Adrenal gland (tissue), 12 donors: Measurements from ENCODE around the gene SH2B3. TPM values are rescaled to one million over a fixed set of nuclear protein-coding genes. Genes with fewer than 3 reads are reported as not detected.

Experiments used
- DNase-seq, 7 donors: peaks; one replicate each; pipeline ENCODE4 v3.0.0-alpha.2; 2019 to 2020
- H3K27ac ChIP-seq, 5 donors: fragments of 200-600 bp; sonication (generic) in 4 of 5; 1 replicate in 3 of 5; 2 replicates in 2 of 5; pipeline versions ENCODE4 v1.5.1 to v1.8.0; 2016 to 2020; ENCODE audit warnings: mild to moderate bottlenecking in 1 of 5
- H3K27me3 ChIP-seq: fragments of 200-600 bp; 2 replicates; pipeline ENCODE4 v1.8.0; 2021
- H3K36me3 ChIP-seq, 2 donors: fragments of 200-600 bp; replicated peaks in 1 of 2; 1 replicate in 1 of 2; 2 replicates in 1 of 2; pipeline versions ENCODE4 v1.5.1 to v1.8.0; 2018 to 2022
- H3K4me1 ChIP-seq, 2 donors: fragments of 200-600 bp; replicated peaks in 1 of 2; 1 replicate in 1 of 2; 2 replicates in 1 of 2; pipeline versions ENCODE4 v1.5.1 to v1.8.0; 2018 to 2021
- H3K4me3 ChIP-seq, 4 donors: fragments of 200-600 bp; sonication (generic) in 3 of 4; one replicate each; pipeline ENCODE4 v1.5.1; 2016 to 2018
- H3K9me3 ChIP-seq, 3 donors: fragments of 200-600 bp; sonication (generic) in 1 of 3; replicated peaks in 1 of 3; 1 replicate in 2 of 3; 2 replicates in 1 of 3; pipeline versions ENCODE4 v1.5.1 to v1.8.0; 2016 to 2021
- CTCF ChIP-seq, 6 experiments: fragments of 450-650 bp in 4 of 6; fragments of 200-600 bp in 2 of 6; sonication (generic) in 1 of 6; IDR thresholded peaks; 1 replicate in 5 of 6; 2 replicates in 1 of 6; pipeline versions ENCODE4 v1.5.1 to v1.8.0; 2016 to 2021; ENCODE audit warnings: antibody characterized with exemption in 6 of 6, mild to moderate bottlenecking in 2 of 6, moderate library complexity in 1 of 6
- POLR2A ChIP-seq, 2 donors: fragments of 450-650 bp; IDR thresholded peaks; one replicate each; pipeline ENCODE4 v1.6.1; 2017; ENCODE audit warnings: antibody characterized with exemption in 2 of 2, mild to moderate bottlenecking in 2 of 2, moderate library complexity in 1 of 2
- WGBS, 4 donors: extraction: QIAGEN DNeasy Blood & Tissue Kit in 2 of 4; methylation state at CpG; one replicate each; pipeline versions ENCODE4 v1.1.5 to v1.1.7; 2013 to 2017; 5-methylcytosine and 5-hydroxymethylcytosine counted together
- intact Hi-C, 2 donors: fragments of 100-400 bp; cut with DNase I; formaldehyde crosslinking; loops; one replicate each; pipeline versions ENCODE4 v1.14.1 to v1.15.0; 2022 to 2023
- polyA plus RNA-seq, 3 donors: library from polyadenylated mRNA; stranded (reverse); fragments of 200-250 nt in 2 of 3; fragments of 350-450 nt in 1 of 3; fragmentation: Illumina TruSeq in 1 of 3; extraction: RNeasy Lipid Tissue Mini Kit (QIAGEN cat#74804) in 1 of 3; gene quantifications; one replicate each; pipeline ENCODE4 v1.2.3, GENCODE V29; 2013 to 2014
- total RNA-seq, 9 donors: library from RNA; depleted of rRNA in 4 of 9; stranded (reverse); fragments of >200 nt in 4 of 9; fragments of 120-200 nt in 1 of 9; fragmentation: NEBNext Ultra II Directional in 1 of 9; extraction: Animal tissue kit (Norgen Biotek cat#: 25700) in 1 of 9; gene quantifications; one replicate each; pipeline versions ENCODE4 v1.1.0 to v1.2.4, GENCODE V29; 2013 to 2023
- donor health status: healthy with polysubstance abuse.
- donor health status: Bipolar disorder and iron deficiency.
- donor health status: DM: yes; HTN: yes; CAD: no.
- donor health status: DM: no; HTN: no; CAD: no.
- donor health status: DM: no; HTN: no; CAD: no.
- donor health status: DM: yes; HTN: yes; CAD: no.

The SH2B3 gene
- total and polyA plus RNA-seq, 12 donors: 5.8 to 70.3 (median 28.5) TPM

- Histone ChIP-seq H3K4me1 (peaks cover 22 to 68% of the 10 kb centered on the region in 2 donors), H3K27me3 (no peaks in the 10 kb centered on the region), H3K4me3 (no peak overlapping the region), H3K36me3 (no peaks in the 10 kb centered on the region), H3K27ac (peak overlapping the region in 4 of 5 donors; percentile 60 to 97 (median 76)), H3K9me3 (no peaks in the 10 kb centered on the region)
- 39 to 60% (median 57%) methylated on average over 4 to 12 of the region's 12 CpGs for WGBS, 4 donors
- peak in 1 of 7 donors; percentile 73 for DNase-seq
- TF ChIP-seq POLR2A (IDR thresholded peaks at IDR 0.05) (no peak), CTCF (IDR thresholded peaks at IDR 0.05) (no peak)
- intact Hi-C loops: no loop called here
Observed at GRCh38 chr12:111410431-111411184, 4.9 kb downstream of the SH2B3 start.

- 42 to 72% (median 68%) methylated on average over 2 to 8 of the region's 8 CpGs for WGBS, 4 donors
Observed at GRCh38 chr12:111411185-111411764, 5.6 kb downstream of the SH2B3 start.

GRCh38 chr12:111412007-111412829 lies 6.5 kb downstream of the SH2B3 start:
- DNase-seq: no peak
- H3K9me3 ChIP-seq: no peaks in the 10 kb centered on the region
- H3K27ac ChIP-seq: peak overlapping the region in 2 of 5 donors; percentile 79 to 84
- TF ChIP-seq POLR2A (IDR thresholded peaks at IDR 0.05) (no peak), CTCF (IDR thresholded peaks at IDR 0.05) (no peak)
- 54 to 75% (median 64%) methylated on average over 11 to 15 of the region's 15 CpGs for WGBS, 4 donors
- H3K27me3 ChIP-seq: no peaks in the 10 kb centered on the region
- peaks cover 0 to 7% of the 10 kb centered on the region in 2 donors for H3K36me3 ChIP-seq
- intact Hi-C loops: no loop called here
- no peak overlapping the region for H3K4me3 ChIP-seq
- H3K4me1 ChIP-seq: peaks cover 22 to 62% of the 10 kb centered on the region in 2 donors

More at GRCh38 chr12:111411185-111411764, 5.6 kb downstream of the SH2B3 start:
- intact Hi-C loops: no loop called here
- Histone ChIP-seq H3K27ac (peak overlapping the region in 3 of 5 donors; percentile 60 to 84 (median 79)), H3K9me3 (no peaks in the 10 kb centered on the region), H3K27me3 (no peaks in the 10 kb centered on the region), H3K4me3 (no peak overlapping the region), H3K36me3 (peaks cover 0 to 6% of the 10 kb centered on the region in 2 donors), H3K4me1 (peaks cover 22 to 66% of the 10 kb centered on the region in 2 donors)
- TF ChIP-seq POLR2A (IDR thresholded peaks at IDR 0.05) (no peak), CTCF (IDR thresholded peaks at IDR 0.05) (no peak)
- peak in 4 of 7 donors; percentile 48 to 60 (median 52) for DNase-seq
